GM12878 (cell line): Measurements from ENCODE around the gene S100A7. TPM values are rescaled to one million over a fixed set of nuclear protein-coding genes. Genes with fewer than 3 reads are reported as not detected.
"Not testable (repeated sequence)": the region's sequence is repeated elsewhere in the genome, so short reads cannot be mapped to it uniquely, and the experiment has no call there.

Source experiments
- ATAC-seq: fragments of 200-7000 bp; cut with Tn5 transposase; 3 replicates; pipeline ENCODE4 v1.9.1; 2020; ENCODE audit warnings: mild to moderate bottlenecking, moderate library complexity
- BruUV-seq: library from RNA; stranded (reverse); fragments of 400-500 nt; replicated peaks from 2 replicates; lab custom pipeline; 2021; lab: Mats Ljungman, UMichigan
- CTCF ChIA-PET: fragments of 300-600 bp; sonication (Branson Sonifier 250); formaldehyde crosslinking; extraction: SDS; loops from one replicate; lab custom pipeline; 2021; ENCODE audit warnings: inconsistent platforms; lab: Yijun Ruan, JAX
- POLR2A ChIA-PET: fragments of 350-600 bp; formaldehyde crosslinking; extraction: SDS; loops from one replicate; lab custom pipeline; 2021; ENCODE audit warnings: inconsistent platforms; lab: Charles Lee
- RAD21 ChIA-PET: fragments of 300-600 bp; sonication (Branson Sonifier 250); formaldehyde crosslinking; loops from one replicate; lab custom pipeline; 2023; ENCODE audit warnings: antibody characterized with exemption; ENCODE audit not compliant: unreplicated experiment; lab: Charles Lee
- SMC1A ChIA-PET: fragments of 300-600 bp; sonication (Branson Sonifier 250); formaldehyde crosslinking; loops from one replicate; lab custom pipeline; 2023; ENCODE audit not compliant: unreplicated experiment, uncharacterized antibody; lab: Charles Lee
- DNase-seq: peaks from one replicate; pipeline ENCODE4 v3.0.0-alpha.2; 2011; ENCODE audit warnings: low read depth, low spot score
- FAIRE-seq: peaks from 3 replicates; lab custom pipeline; 2011; peaks lifted over from hg19 to GRCh38; lab: Jason Lieb, UNC
- H2AFZ ChIP-seq: 2 replicates; pipeline ENCODE4 v1.6.0; 2011; ENCODE audit warnings: low read depth, low read length, control low read depth; ENCODE audit not compliant: control insufficient read depth
- H3K27ac ChIP-seq: 2 replicates; pipeline ENCODE4 v1.5.1; 2011; ENCODE audit warnings: control low read depth; ENCODE audit not compliant: control insufficient read depth, insufficient read depth
- H3K27me3 ChIP-seq, 2 experiments: replicated peaks in 1 of 2; 2 replicates each; pipeline versions ENCODE4 v1.6.0 to v1.6.1; 2011; ENCODE audit warnings: low read length in 1 of 2; ENCODE audit not compliant: control insufficient read depth in 2 of 2, insufficient read depth in 2 of 2
- H3K36me3 ChIP-seq, 2 experiments: 2 replicates each; pipeline ENCODE4 v1.5.1; 2011; ENCODE audit warnings: low read length in 1 of 2; ENCODE audit not compliant: control insufficient read depth in 2 of 2, insufficient read depth in 2 of 2
- H3K4me1 ChIP-seq: 2 replicates; pipeline ENCODE4 v1.6.1; 2011; ENCODE audit warnings: mild to moderate bottlenecking, low read length, moderate library complexity, mixed read lengths; ENCODE audit not compliant: control insufficient read depth, insufficient read depth
- H3K4me2 ChIP-seq: 2 replicates; pipeline ENCODE4 v1.6.0; 2011; ENCODE audit warnings: control low read depth; ENCODE audit not compliant: control insufficient read depth, insufficient read depth
- H3K4me3 ChIP-seq: fragments of 200-600 bp; sonication (generic); 2 replicates; pipeline ENCODE4 v1.5.1; 2016
- H3K79me2 ChIP-seq: 2 replicates; pipeline ENCODE4 v1.6.0; 2011; ENCODE audit warnings: low read length; ENCODE audit not compliant: control insufficient read depth, insufficient read depth
- H3K9ac ChIP-seq: 2 replicates; pipeline ENCODE4 v1.8.0; 2011; ENCODE audit warnings: low read length, control low read depth, mixed read lengths; ENCODE audit not compliant: control insufficient read depth, insufficient read depth
- H3K9me3 ChIP-seq: replicated peaks from 3 replicates; pipeline ENCODE4 v1.5.1; 2011; ENCODE audit warnings: mild to moderate bottlenecking, low read length; ENCODE audit not compliant: control insufficient read depth, insufficient read depth
- H4K20me1 ChIP-seq: 2 replicates; pipeline ENCODE4 v1.6.0; 2011; ENCODE audit not compliant: control insufficient read depth, insufficient read depth
- in situ Hi-C: fragments of 300-500 bp; cut with MboI; formaldehyde crosslinking; loops from 9 replicates; pipeline ENCODE4 v1.14.3; 2018; ENCODE audit warnings: mixed read lengths
- intact Hi-C: fragments of 100-400 bp; cut with micrococcal nuclease; formaldehyde crosslinking; loops from one replicate; pipeline ENCODE4 v1.14.2; 2022; ENCODE audit not compliant: unreplicated experiment
- polyA plus RNA-seq, 11 experiments: library from polyadenylated mRNA; depleted of rRNA in 4 of 11; unstranded in 6 of 11; stranded (reverse) in 5 of 11; fragments of >200 nt; fragmentation: Nextera tagmentation in 4 of 11; fragmentation: Illumina TruSeq in 1 of 11; extraction: Ambion mirVana in 4 of 11; extraction: Trizol in 1 of 11; gene quantifications; 1 replicate in 1 of 11; 2 replicates in 10 of 11; pipeline versions ENCODE4 v1.2.1 to v1.2.3, GENCODE V29; 2011 to 2016; ENCODE audit warnings: inconsistent platforms in 2 of 11, missing spikeins in 2 of 11, low read depth in 1 of 11
- total RNA-seq, 4 experiments: library from RNA; depleted of rRNA in 3 of 4; stranded (reverse); fragments of >200 nt in 3 of 4; fragmentation: Illumina TruSeq in 1 of 4; extraction: Trizol in 1 of 4; gene quantifications; 2 replicates each; pipeline versions ENCODE4 v1.2.1 to v1.2.3, GENCODE V29; 2013 to 2021

The S100A7 gene
- total and polyA plus RNA-seq, 10 of the 15 experiments (the other 5 are each of a cell fraction or from before 2014, with no cell fraction given): not detected

- H3K27ac ChIP-seq, SMC1A ChIA-PET, ATAC-seq, H3K9ac ChIP-seq, H3K36me3 ChIP-seq, H3K4me1 ChIP-seq, POLR2A ChIA-PET, BruUV-seq, H3K79me2 ChIP-seq, H4K20me1 ChIP-seq, H3K9me3 ChIP-seq, H3K27me3 ChIP-seq, FAIRE-seq, H3K4me3 ChIP-seq, intact Hi-C loops, H3K4me2 ChIP-seq, RAD21 ChIA-PET, H2AFZ ChIP-seq, in situ Hi-C loops, DNase-seq: not testable (repeated sequence)
- CTCF ChIA-PET: interaction anchor here (0.9 kb wide), 1 partner anchor 81 kb away, joined by 4 read pairs; no protein-coding TSS in a partner anchor
Observed at GRCh38 chr1:153413961-153414360, 46.5 kb downstream of the S100A7 start.

Other genes with a start within 250 kb of the S100A7 start
Only the 7 nearest of the 21 such genes appear.
- not detected in 2 replicates for gene S100A12, start 85.0 kb downstream of the S100A7 start, total RNA-seq (2014; rRNA removed)
- not detected in 2 replicates for gene S100A12, start 85.0 kb downstream of the S100A7 start, total RNA-seq (2014; rRNA removed; fragmentation: Illumina TruSeq; extraction: Trizol)
- not detected in 2 replicates for gene S100A12, start 85.0 kb downstream of the S100A7 start, total RNA-seq (2021)
- not detected in 2 replicates for gene S100A12, start 85.0 kb downstream of the S100A7 start, polyA plus RNA-seq (2011; rRNA removed)
- gene S100A12, start 85.0 kb downstream of the S100A7 start, polyA plus RNA-seq (2014; fragmentation: Illumina TruSeq; extraction: Trizol): not detected in 2 replicates
- gene S100A12, start 85.0 kb downstream of the S100A7 start, polyA plus RNA-seq (2014; fragmentation: Nextera tagmentation; extraction: Ambion mirVana): not detected
- not detected in 2 replicates for gene S100A12, start 85.0 kb downstream of the S100A7 start, polyA plus RNA-seq (2014; rRNA removed)
- not detected for gene S100A12, start 85.0 kb downstream of the S100A7 start, polyA plus RNA-seq (2016; fragmentation: Nextera tagmentation; extraction: Ambion mirVana)
- gene S100A8, start 69.6 kb downstream of the S100A7 start, total RNA-seq (2014; rRNA removed): not detected in 2 replicates
- gene S100A8, start 69.6 kb downstream of the S100A7 start, total RNA-seq (2014; rRNA removed; fragmentation: Illumina TruSeq; extraction: Trizol): not detected in 2 replicates
- not detected in 2 replicates for gene S100A8, start 69.6 kb downstream of the S100A7 start, total RNA-seq (2021)
- not detected in 2 replicates for gene S100A8, start 69.6 kb downstream of the S100A7 start, polyA plus RNA-seq (2011; rRNA removed)
- not detected in 2 replicates for gene S100A8, start 69.6 kb downstream of the S100A7 start, polyA plus RNA-seq (2014; fragmentation: Illumina TruSeq; extraction: Trizol)
- not detected for gene S100A8, start 69.6 kb downstream of the S100A7 start, polyA plus RNA-seq (2014; fragmentation: Nextera tagmentation; extraction: Ambion mirVana)
- gene S100A8, start 69.6 kb downstream of the S100A7 start, polyA plus RNA-seq (2014; rRNA removed): not detected in 2 replicates
- gene S100A8, start 69.6 kb downstream of the S100A7 start, polyA plus RNA-seq (2016; fragmentation: Nextera tagmentation; extraction: Ambion mirVana): under 1 TPM in 1 of 2 experiments, not detected in 1; 0.28 TPM
- not detected in 2 replicates for gene S100A7A, start 44.1 kb downstream of the S100A7 start, total RNA-seq (2014; rRNA removed)
- gene S100A7A, start 44.1 kb downstream of the S100A7 start, total RNA-seq (2014; rRNA removed; fragmentation: Illumina TruSeq; extraction: Trizol): not detected in 2 replicates
- not detected in 2 replicates for gene S100A7A, start 44.1 kb downstream of the S100A7 start, total RNA-seq (2021)
- not detected in 2 replicates for gene S100A7A, start 44.1 kb downstream of the S100A7 start, polyA plus RNA-seq (2011; rRNA removed)
- gene S100A7A, start 44.1 kb downstream of the S100A7 start, polyA plus RNA-seq (2014; fragmentation: Illumina TruSeq; extraction: Trizol): not detected in 2 replicates
- gene S100A7A, start 44.1 kb downstream of the S100A7 start, polyA plus RNA-seq (2014; fragmentation: Nextera tagmentation; extraction: Ambion mirVana): not detected
- gene S100A7A, start 44.1 kb downstream of the S100A7 start, polyA plus RNA-seq (2014; rRNA removed): not detected in 2 replicates
- not detected for gene S100A7A, start 44.1 kb downstream of the S100A7 start, polyA plus RNA-seq (2016; fragmentation: Nextera tagmentation; extraction: Ambion mirVana)
- gene S100A6, start 75.3 kb upstream of the S100A7 start, total RNA-seq (2014; rRNA removed): 44.6 and 48.4 TPM in 2 replicates
- 45.7 and 46.9 TPM in 2 replicates for gene S100A6, start 75.3 kb upstream of the S100A7 start, total RNA-seq (2014; rRNA removed; fragmentation: Illumina TruSeq; extraction: Trizol)
- 54.6 and 55.4 TPM in 2 replicates for gene S100A6, start 75.3 kb upstream of the S100A7 start, total RNA-seq (2021)
- gene S100A6, start 75.3 kb upstream of the S100A7 start, polyA plus RNA-seq (2011; rRNA removed): 5.3 and 7.2 TPM in 2 replicates
- gene S100A6, start 75.3 kb upstream of the S100A7 start, polyA plus RNA-seq (2014; fragmentation: Illumina TruSeq; extraction: Trizol): 10.5 and 15.0 TPM in 2 replicates
- gene S100A6, start 75.3 kb upstream of the S100A7 start, polyA plus RNA-seq (2014; fragmentation: Nextera tagmentation; extraction: Ambion mirVana): 100 to 1,000 TPM; 109 to 121 TPM
- gene S100A6, start 75.3 kb upstream of the S100A7 start, polyA plus RNA-seq (2014; rRNA removed): 59.1 and 60.2 TPM in 2 replicates
- gene S100A6, start 75.3 kb upstream of the S100A7 start, polyA plus RNA-seq (2016; fragmentation: Nextera tagmentation; extraction: Ambion mirVana): 10 to 100 TPM; 28.8 to 32.3 TPM
- not detected in 2 replicates for gene S100A5, start 80.3 kb upstream of the S100A7 start, total RNA-seq (2014; rRNA removed)
- gene S100A5, start 80.3 kb upstream of the S100A7 start, total RNA-seq (2014; rRNA removed; fragmentation: Illumina TruSeq; extraction: Trizol): 0.63 TPM in 1 of 2 replicates, not detected in the other
- gene S100A5, start 80.3 kb upstream of the S100A7 start, total RNA-seq (2021): 0.45 and 0.49 TPM in 2 replicates
- gene S100A5, start 80.3 kb upstream of the S100A7 start, polyA plus RNA-seq (2011; rRNA removed): not detected in 2 replicates
- not detected in 2 replicates for gene S100A5, start 80.3 kb upstream of the S100A7 start, polyA plus RNA-seq (2014; fragmentation: Illumina TruSeq; extraction: Trizol)
- under 1 TPM; 0.47 to 0.75 TPM for gene S100A5, start 80.3 kb upstream of the S100A7 start, polyA plus RNA-seq (2014; fragmentation: Nextera tagmentation; extraction: Ambion mirVana)
- gene S100A5, start 80.3 kb upstream of the S100A7 start, polyA plus RNA-seq (2014; rRNA removed): 0.28 TPM in 1 of 2 replicates, not detected in the other
- not detected for gene S100A5, start 80.3 kb upstream of the S100A7 start, polyA plus RNA-seq (2016; fragmentation: Nextera tagmentation; extraction: Ambion mirVana)
- 19.9 and 25.9 TPM in 2 replicates for gene S100A4, start 85.2 kb upstream of the S100A7 start, total RNA-seq (2014; rRNA removed)
- 26.2 and 30.4 TPM in 2 replicates for gene S100A4, start 85.2 kb upstream of the S100A7 start, total RNA-seq (2014; rRNA removed; fragmentation: Illumina TruSeq; extraction: Trizol)
- gene S100A4, start 85.2 kb upstream of the S100A7 start, total RNA-seq (2021): 29.5 and 34.0 TPM in 2 replicates
- 10.3 and 14.2 TPM in 2 replicates for gene S100A4, start 85.2 kb upstream of the S100A7 start, polyA plus RNA-seq (2011; rRNA removed)
- gene S100A4, start 85.2 kb upstream of the S100A7 start, polyA plus RNA-seq (2014; fragmentation: Illumina TruSeq; extraction: Trizol): 26.2 and 28.4 TPM in 2 replicates
- gene S100A4, start 85.2 kb upstream of the S100A7 start, polyA plus RNA-seq (2014; fragmentation: Nextera tagmentation; extraction: Ambion mirVana): 100 to 1,000 TPM in 1 of 2 experiments, 10 to 100 TPM in 1; 73.9 to 104 TPM
- gene S100A4, start 85.2 kb upstream of the S100A7 start, polyA plus RNA-seq (2014; rRNA removed): 43.8 and 45.8 TPM in 2 replicates
- 1 to 10 TPM; 4.3 to 9.9 TPM for gene S100A4, start 85.2 kb upstream of the S100A7 start, polyA plus RNA-seq (2016; fragmentation: Nextera tagmentation; extraction: Ambion mirVana)
- gene S100A3, start 88.6 kb upstream of the S100A7 start, total RNA-seq (2014; rRNA removed): not detected in 2 replicates
- gene S100A3, start 88.6 kb upstream of the S100A7 start, total RNA-seq (2014; rRNA removed; fragmentation: Illumina TruSeq; extraction: Trizol): not detected in 2 replicates
- gene S100A3, start 88.6 kb upstream of the S100A7 start, total RNA-seq (2021): 0.29 TPM in 1 of 2 replicates, not detected in the other
- 0.32 and 0.45 TPM in 2 replicates for gene S100A3, start 88.6 kb upstream of the S100A7 start, polyA plus RNA-seq (2011; rRNA removed)
- not detected in 2 replicates for gene S100A3, start 88.6 kb upstream of the S100A7 start, polyA plus RNA-seq (2014; fragmentation: Illumina TruSeq; extraction: Trizol)
- gene S100A3, start 88.6 kb upstream of the S100A7 start, polyA plus RNA-seq (2014; fragmentation: Nextera tagmentation; extraction: Ambion mirVana): not detected
- gene S100A3, start 88.6 kb upstream of the S100A7 start, polyA plus RNA-seq (2014; rRNA removed): 0.32 TPM in 1 of 2 replicates, not detected in the other
- not detected for gene S100A3, start 88.6 kb upstream of the S100A7 start, polyA plus RNA-seq (2016; fragmentation: Nextera tagmentation; extraction: Ambion mirVana)